Mesothelial cell of epicardium (in vitro differentiated cells): ENCODE results near the gene HENMT1. TPM values are rescaled to one million over a fixed set of nuclear protein-coding genes. Genes with fewer than 3 reads are reported as not detected.

Experiments used
- DNase-seq, 2 experiments: peaks; one replicate each; pipeline ENCODE4 v3.0.0; 2021; ENCODE audit warnings: low spot score in 2 of 2; ENCODE audit not compliant: unreplicated experiment in 2 of 2
- H3K27ac Mint-ChIP-seq: 2 replicates; pipeline ENCODE4 v1.8.0; 2021; ENCODE audit warnings: mixed read lengths
- H3K27me3 Mint-ChIP-seq: 2 replicates; pipeline ENCODE4 v1.8.0; 2021; ENCODE audit warnings: low read depth, mixed read lengths
- H3K36me3 Mint-ChIP-seq: 2 replicates; pipeline ENCODE4 v1.8.0; 2021; ENCODE audit warnings: mixed read lengths
- H3K4me1 Mint-ChIP-seq: 2 replicates; pipeline ENCODE4 v1.8.0; 2021; ENCODE audit warnings: mixed read lengths
- H3K4me3 Mint-ChIP-seq: 2 replicates; pipeline ENCODE4 v1.8.0; 2021; ENCODE audit warnings: mild to moderate bottlenecking, moderate library complexity, mixed read lengths
- H3K9me3 Mint-ChIP-seq: 2 replicates; pipeline ENCODE4 v1.8.0; 2021; ENCODE audit warnings: mixed read lengths
- total RNA-seq: library from RNA; stranded (reverse); gene quantifications from 3 replicates; pipeline ENCODE4 v1.2.1, GENCODE V29; 2021
- TF ChIP-seq, protein P1 (sequence below): fragments of 200-600 bp; sonication (generic); IDR thresholded peaks from one replicate; pipeline ENCODE4 v1.5.0; 2021; ENCODE audit warnings: antibody characterized with exemption; ENCODE audit not compliant: unreplicated experiment

Gene HENMT1
- total RNA-seq, 1 donor from 2014 or later: 8.5 TPM

DNA sequence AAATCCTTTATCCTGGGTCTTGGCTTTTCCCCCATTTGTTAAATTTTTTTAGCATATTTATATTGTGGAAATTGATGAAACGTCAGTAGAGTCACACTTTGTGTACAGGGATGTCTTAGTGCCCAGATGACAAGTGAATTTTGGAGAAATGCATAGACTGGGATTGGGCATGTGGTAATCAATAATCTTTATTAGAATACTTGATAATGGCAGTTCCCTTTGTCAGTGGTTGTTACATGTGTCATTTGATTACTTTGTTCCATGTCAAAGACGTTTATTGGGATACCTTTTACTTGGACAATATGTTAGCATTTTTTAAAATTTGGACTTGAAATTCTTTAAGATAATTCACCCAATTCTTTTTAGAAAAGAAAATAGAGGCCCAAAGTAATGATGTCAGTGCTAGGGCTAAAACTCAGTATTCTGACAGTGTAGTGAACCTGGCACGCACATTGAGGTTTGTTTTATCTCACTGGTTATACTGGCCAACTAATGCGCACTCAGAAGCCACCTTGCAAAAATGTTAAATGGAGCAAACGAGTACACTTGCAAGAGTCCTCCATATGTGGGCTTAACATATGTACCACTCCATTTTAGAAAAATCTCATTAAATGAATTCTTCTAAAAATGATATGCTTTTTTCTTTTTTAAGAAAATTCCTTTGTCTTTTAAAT, 40.4 kb upstream of the HENMT1 start:
- no peak for DNase-seq
- Mint-ChIP-seq H3K27me3 (peaks cover 15% of the 10 kb centered on the region), H3K9me3 (no peaks in the 10 kb centered on the region), H3K27ac (no peak overlapping the region), H3K4me1 (no peaks in the 10 kb centered on the region), H3K4me3 (no peak overlapping the region), H3K36me3 (peaks cover 36% of the 10 kb centered on the region)
- TF ChIP-seq, protein P1, sequence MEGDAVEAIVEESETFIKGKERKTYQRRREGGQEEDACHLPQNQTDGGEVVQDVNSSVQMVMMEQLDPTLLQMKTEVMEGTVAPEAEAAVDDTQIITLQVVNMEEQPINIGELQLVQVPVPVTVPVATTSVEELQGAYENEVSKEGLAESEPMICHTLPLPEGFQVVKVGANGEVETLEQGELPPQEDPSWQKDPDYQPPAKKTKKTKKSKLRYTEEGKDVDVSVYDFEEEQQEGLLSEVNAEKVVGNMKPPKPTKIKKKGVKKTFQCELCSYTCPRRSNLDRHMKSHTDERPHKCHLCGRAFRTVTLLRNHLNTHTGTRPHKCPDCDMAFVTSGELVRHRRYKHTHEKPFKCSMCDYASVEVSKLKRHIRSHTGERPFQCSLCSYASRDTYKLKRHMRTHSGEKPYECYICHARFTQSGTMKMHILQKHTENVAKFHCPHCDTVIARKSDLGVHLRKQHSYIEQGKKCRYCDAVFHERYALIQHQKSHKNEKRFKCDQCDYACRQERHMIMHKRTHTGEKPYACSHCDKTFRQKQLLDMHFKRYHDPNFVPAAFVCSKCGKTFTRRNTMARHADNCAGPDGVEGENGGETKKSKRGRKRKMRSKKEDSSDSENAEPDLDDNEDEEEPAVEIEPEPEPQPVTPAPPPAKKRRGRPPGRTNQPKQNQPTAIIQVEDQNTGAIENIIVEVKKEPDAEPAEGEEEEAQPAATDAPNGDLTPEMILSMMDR: no peak

DNA sequence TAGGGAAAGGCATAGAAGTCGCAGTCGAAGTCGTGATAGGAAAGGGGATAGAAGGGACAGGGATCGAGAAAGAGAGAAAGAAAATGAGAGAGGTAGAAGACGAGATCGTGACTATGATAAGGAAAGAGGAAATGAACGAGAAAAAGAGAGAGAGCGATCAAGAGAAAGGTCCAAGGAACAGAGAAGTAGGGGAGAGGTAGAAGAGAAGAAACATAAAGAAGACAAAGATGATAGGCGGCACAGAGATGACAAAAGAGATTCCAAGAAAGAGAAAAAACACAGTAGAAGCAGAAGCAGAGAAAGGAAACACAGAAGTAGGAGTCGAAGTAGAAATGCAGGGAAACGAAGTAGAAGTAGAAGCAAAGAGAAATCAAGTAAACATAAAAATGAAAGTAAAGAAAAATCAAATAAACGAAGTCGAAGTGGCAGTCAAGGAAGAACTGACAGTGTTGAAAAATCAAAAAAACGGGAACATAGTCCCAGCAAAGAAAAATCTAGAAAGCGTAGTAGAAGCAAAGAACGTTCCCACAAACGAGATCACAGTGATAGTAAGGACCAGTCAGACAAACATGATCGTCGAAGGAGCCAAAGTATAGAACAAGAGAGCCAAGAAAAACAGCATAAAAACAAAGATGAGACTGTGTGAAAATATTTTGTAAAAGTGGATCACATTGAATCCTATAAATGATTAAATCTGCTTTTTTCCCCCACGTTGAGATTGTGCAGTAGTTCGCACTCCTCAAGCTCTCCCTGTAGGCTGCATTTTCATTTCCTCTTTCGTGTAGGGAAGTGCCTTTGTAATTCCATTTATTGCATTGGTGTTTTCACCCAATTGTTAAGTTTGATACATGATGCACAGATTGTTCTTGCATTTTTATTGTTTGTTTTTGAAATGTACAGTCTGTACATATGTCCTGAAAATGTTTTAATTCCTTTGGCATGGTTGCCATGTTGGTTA, 38.8 kb upstream of the HENMT1 start:
- TF ChIP-seq, protein P1: no peak
- no peak for DNase-seq
- Mint-ChIP-seq H3K4me1 (peaks cover 7% of the 10 kb centered on the region), H3K9me3 (no peaks in the 10 kb centered on the region), H3K27ac (peak overlapping the region; percentile 11), H3K36me3 (peaks cover 41% of the 10 kb centered on the region), H3K4me3 (no peak overlapping the region), H3K27me3 (peaks cover 2% of the 10 kb centered on the region)

DNA sequence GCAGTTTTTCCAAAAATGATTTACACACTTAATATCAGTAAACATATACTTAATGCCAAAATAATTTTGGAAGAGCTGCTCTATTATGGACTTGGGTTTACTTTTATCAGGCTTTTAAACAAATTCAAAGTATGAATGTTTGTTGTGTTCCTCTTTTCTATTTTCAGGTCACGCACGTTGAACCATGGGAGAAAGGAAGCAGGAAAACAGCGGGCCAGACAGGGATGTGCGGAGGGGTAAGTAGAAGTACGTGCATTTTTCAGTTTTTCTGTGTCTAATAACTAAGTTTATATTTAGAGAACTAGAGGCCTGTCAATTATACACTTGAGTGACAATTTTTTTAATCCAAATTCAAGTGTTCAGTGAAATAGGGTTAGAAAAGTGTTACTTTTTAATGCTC, 34.6 kb upstream of the HENMT1 start:
- no peak for DNase-seq
- Mint-ChIP-seq H3K36me3 (peaks cover 31% of the 10 kb centered on the region), H3K27me3 (no peaks in the 10 kb centered on the region), H3K4me1 (peaks cover 26% of the 10 kb centered on the region), H3K9me3 (no peaks in the 10 kb centered on the region), H3K27ac (no peak overlapping the region), H3K4me3 (no peak overlapping the region)
- TF ChIP-seq, protein P1: no peak

DNA sequence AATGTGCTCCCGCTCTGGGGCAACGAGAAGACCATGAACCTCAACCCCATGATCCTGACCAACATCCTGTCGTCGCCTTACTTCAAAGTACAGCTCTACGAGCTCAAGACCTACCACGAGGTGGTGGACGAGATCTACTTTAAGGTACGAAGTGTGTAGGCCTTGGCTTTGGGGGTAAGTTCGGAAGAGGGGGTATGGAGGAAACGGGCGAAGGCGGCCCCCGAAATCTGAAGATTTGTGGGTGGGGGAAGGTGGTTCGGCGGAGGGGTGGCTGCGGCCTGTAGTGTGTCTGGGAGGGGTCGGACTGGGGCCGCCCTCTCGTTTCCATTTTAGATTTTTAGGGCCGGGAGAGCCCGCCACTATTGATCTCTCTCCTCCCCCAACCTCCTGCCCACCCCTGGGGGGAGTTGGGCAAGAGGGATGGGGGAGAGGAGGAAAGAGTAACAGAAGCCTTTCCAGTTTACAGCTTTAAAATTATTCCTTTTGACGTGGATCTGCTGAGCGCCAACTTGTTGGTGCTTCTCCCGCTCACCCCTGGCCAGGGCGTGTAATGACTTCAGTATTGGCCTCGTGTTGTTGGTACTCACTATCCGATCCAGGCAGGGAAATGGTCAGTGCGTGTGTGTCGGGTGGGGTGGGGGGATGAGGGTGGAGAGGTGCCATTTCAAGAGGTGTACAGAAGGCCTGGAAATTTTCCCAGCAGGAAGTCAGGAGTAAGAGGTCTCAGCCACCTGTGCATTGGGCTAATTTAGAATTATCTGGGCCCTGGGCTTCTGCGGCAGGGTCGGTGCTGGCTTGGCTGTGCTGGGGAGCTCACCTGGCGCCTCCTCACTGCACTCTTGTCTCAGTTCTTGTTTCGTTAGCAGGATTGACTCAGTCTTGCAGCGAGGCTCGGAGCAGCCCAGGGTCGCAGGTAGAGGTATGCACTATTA, 32.1 kb upstream of the HENMT1 start:
- peak overlapping the region; percentile 98 for H3K4me3 Mint-ChIP-seq
- TF ChIP-seq, protein P1: no peak
- H3K9me3 Mint-ChIP-seq: no peaks in the 10 kb centered on the region
- peak overlapping the region; percentile 99 for H3K27ac Mint-ChIP-seq
- peaks cover 5% of the 10 kb centered on the region for H3K27me3 Mint-ChIP-seq
- H3K36me3 Mint-ChIP-seq: peaks cover 9% of the 10 kb centered on the region
- H3K4me1 Mint-ChIP-seq: peaks cover 31% of the 10 kb centered on the region
- DNase-seq: no peak

DNA sequence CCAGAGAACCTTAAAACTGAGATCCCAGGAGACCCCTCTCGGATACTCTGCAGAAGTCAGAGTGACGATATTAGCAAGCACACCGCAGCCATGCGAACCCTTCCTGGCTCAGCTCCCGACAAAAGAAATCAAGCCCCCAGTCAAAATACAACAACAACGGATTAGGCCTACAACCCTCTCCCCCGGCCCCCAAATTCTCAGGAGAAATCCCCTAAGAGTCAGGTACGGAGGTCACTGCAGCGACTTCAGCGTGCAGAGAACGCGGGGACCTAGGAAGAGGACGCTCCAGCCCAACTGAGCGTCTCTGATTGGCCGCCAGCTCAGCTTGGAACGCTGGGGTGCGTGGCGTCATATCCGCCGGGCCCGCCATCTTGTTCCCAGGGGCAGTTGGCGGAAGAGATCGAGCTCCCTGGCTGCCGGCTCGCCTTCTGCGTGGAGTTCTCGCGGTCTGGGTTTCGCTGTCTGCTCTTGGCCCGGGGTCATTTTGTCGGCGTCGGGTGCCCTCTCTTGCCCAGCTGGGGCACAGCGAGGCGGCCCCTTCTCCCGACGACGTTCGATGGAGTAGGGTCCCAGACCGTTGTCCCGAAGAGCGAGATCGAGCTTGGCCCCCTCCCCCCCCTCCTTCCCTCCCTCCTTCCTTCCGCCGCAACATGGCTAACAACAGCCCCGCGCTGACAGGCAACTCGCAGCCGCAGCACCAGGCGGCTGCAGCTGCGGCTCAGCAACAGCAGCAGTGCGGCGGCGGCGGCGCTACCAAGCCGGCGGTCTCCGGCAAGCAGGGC, 31.2 kb upstream of the HENMT1 start, which contains the start of gene PRPF38B:
Gene PRPF38B, plus strand, starts transcription at position 369 of the 782 bp plus-strand sequence. Its CDS starts 282 bp downstream, at position 651.
- Mint-ChIP-seq H3K9me3 (no peaks in the 10 kb centered on the region), H3K27me3 (peaks cover 5% of the 10 kb centered on the region), H3K27ac (peak within 1 kb of the TSS; percentile 99), H3K4me1 (peaks cover 33% of the 10 kb centered on the region), H3K36me3 (peaks cover 7% of the 10 kb centered on the region), H3K4me3 (peak within 1 kb of the TSS; percentile 98)
- peak; percentile 82 to 92 for DNase-seq
- TF ChIP-seq, protein P1: no peak
